LNCaP clone FGC (cell line): ENCODE results near the gene ADAMTS2.

Experiments used
- DNase-seq: peaks from one replicate; pipeline ENCODE4 v3.0.0-alpha.2; 2011; ENCODE audit warnings: low read depth
- H3K4me3 ChIP-seq: 2 replicates; pipeline ENCODE4 v1.5.1; 2011; ENCODE audit warnings: mild to moderate bottlenecking, low read depth, low read length, control low read depth
- TF ChIP-seq, protein P1 (sequence below): IDR thresholded peaks from 2 replicates; pipeline ENCODE4 v1.5.1; 2012; ENCODE audit warnings: mild to moderate bottlenecking; ENCODE audit not compliant: control insufficient read depth, insufficient read depth; ENCODE audit errors: extremely low read depth

The ADAMTS2 gene

GRCh38 chr5:179121667-179122111 is 223.6 kb downstream of the ADAMTS2 start:
- DNase-seq: no peak
- TF ChIP-seq, protein P1, sequence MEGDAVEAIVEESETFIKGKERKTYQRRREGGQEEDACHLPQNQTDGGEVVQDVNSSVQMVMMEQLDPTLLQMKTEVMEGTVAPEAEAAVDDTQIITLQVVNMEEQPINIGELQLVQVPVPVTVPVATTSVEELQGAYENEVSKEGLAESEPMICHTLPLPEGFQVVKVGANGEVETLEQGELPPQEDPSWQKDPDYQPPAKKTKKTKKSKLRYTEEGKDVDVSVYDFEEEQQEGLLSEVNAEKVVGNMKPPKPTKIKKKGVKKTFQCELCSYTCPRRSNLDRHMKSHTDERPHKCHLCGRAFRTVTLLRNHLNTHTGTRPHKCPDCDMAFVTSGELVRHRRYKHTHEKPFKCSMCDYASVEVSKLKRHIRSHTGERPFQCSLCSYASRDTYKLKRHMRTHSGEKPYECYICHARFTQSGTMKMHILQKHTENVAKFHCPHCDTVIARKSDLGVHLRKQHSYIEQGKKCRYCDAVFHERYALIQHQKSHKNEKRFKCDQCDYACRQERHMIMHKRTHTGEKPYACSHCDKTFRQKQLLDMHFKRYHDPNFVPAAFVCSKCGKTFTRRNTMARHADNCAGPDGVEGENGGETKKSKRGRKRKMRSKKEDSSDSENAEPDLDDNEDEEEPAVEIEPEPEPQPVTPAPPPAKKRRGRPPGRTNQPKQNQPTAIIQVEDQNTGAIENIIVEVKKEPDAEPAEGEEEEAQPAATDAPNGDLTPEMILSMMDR: no peak
- no peak overlapping the region for H3K4me3 ChIP-seq

DNA sequence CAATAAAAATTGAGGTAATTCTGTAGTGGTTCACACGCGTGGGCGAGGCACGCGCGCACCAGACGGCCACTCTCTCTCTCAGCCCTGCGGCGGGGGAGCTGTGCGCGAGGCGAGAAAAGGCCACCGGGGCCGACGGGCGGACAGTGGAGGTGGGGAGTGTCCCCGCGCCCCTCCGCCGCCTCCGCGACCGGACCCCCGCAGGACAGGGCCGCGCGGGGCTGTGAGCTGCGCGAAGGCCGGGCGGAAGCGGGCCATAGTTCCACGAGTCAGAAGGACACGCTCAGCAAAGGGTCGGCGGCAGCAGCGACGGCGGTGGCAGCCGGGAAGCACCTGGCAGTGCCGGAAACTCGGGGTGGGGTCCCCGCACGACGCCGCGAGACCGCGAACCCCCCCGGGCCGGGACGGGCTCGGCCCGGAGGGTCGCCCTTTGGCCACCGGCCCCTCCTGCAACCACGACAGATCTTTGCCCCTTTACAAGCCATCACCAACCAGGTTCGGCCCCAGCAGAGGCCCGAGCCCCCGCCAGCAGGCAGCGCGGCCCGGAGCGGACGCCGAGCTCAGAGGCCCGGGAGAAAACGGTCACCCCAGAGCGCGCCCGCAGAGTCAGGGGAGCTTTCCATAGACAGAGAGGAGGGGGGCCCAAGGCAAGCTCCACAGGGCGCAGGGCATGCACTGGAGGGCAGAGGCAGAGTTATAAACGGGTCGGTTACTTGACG is 224.2 kb downstream of the ADAMTS2 start:
- H3K4me3 ChIP-seq: no peak overlapping the region
- TF ChIP-seq, protein P1: no peak
- DNase-seq: no peak

- TF ChIP-seq, protein P1: no peak
- no peak for DNase-seq
- no peak overlapping the region for H3K4me3 ChIP-seq
Observed at GRCh38 chr5:179120421-179120861, 224.8 kb downstream of the ADAMTS2 start.

DNA sequence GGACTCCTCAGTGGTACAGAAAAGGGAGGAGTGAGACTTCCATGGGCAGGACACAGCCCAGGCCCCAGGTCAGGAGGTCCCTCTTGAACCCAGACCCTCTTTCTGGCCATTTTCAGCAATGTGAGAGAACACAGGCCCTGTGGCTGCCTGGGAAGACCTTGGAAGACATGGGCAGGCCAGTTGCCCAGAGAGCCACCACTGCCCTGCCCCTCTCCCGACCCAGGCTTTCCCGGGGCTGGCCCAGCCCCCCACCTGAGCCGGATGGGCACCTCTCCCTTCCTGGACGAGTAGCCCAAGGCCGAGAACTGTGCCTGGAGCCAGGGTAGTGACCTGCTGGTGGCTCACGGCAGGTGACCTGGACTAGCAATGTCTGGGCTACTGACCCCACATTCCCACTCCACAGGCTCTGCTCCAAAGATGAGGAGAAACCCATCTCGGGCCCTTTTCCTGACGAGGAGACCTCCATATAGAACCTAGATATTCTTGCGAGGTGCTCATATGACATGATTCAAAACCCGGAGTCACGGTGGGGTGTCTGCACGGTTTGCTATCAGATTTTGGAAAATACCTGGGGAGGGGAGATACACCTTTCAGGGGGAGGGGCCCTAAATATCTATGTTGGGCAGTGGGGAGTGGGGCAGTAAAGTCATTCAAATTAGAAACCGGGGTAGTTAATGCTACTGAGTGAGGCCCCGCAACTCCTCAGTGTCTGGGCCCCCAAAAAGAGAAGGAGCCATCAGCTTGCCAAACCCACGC is 225.7 kb downstream of the ADAMTS2 start:
- TF ChIP-seq, protein P1: no peak
- no peak overlapping the region for H3K4me3 ChIP-seq
- no peak for DNase-seq

- DNase-seq: no peak
- no peak overlapping the region for H3K4me3 ChIP-seq
Observed at GRCh38 chr5:179118756-179119414, 226.4 kb downstream of the ADAMTS2 start.

GRCh38 chr5:179118338-179118737 is 226.9 kb downstream of the ADAMTS2 start:
- DNase-seq: no peak
- TF ChIP-seq, protein P1: no peak

More at GRCh38 chr5:179118756-179119414, 226.4 kb downstream of the ADAMTS2 start:
- TF ChIP-seq, protein P1: no peak

More at GRCh38 chr5:179118338-179118737, 226.9 kb downstream of the ADAMTS2 start:
- no peak overlapping the region for H3K4me3 ChIP-seq
